Measurements from ENCODE around the gene KNSTRN.

GRCh38 chr15:40346579-40347558, 35.7 kb upstream of the KNSTRN start:
- TF ChIP-seq CTCF (IDR thresholded peaks at IDR 0.05; ENCODE audit: low read depth, low read length), result no peak
- TF ChIP-seq EZH2phosphoT487 (IDR thresholded peaks at IDR 0.05; ENCODE audit: low read depth), result no peak

All from OCI-LY3 (cell line).